Stimulated activated CD4-positive, alpha-beta T cell treated with anti-CD3 and anti-CD28 coated beads, Interleukin-15, amount 100 ng/mL, for 48 hours (primary cell): Measurements from ENCODE around the gene NCOA5.
A peak's percentile ranks its signal among the peaks of the same experiment; 100 is the strongest.
"Not testable (repeated sequence)": the region's sequence is repeated elsewhere in the genome, so short reads cannot be mapped to it uniquely, and the experiment has no call there.

Experiments used
- DNase-seq, 2 donors: peaks; one replicate each; pipeline ENCODE4 v3.0.0-alpha.2; 2020; ENCODE audit warnings: low read depth in 2 of 2

The NCOA5 gene

DNA sequence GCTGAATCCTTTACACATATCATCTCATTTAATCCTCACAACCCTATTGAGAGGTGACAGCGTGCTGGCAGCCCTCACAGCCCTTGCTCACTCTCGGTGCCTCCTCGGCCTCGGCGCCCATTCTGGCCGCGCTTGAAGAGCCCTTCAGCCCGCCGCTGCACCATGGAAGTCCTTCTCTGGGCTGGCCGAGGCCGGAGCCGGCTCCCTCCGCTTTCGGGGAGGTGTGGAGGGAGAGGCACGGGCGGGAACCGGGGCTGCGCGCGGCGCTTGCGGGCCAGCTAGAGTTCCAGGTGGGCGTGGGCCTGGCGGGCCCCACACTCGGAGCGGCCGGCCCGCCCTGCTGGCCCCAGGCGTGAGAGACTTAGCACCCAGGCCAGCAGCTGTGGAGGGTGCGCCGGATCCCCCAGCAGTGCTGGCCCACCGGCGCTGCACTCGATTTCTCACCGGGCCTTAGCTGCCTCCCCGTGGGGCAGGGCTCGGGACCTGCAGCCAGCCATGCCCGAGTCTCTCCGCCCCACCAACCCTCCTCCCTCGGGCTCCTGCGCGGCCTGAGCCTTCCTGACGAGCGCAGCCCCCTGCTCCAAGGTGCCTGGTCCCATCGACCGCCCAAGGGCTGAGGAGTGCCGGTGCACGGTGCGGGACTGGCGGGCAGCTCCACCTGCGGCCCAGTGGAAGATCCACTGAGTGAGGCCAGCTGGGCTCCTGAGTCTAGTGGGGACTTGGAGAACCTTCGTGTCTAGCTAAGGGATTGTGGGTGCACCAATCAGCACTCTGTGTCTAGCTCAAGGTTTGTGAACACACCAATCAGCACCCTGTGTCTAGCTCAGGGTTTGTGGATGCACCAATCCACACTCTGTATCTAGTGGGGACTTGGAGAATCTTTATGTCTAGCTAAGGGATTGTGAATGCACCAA lies 2.1 kb upstream of the NCOA5 start:
- DNase-seq: not testable (repeated sequence)

DNA sequence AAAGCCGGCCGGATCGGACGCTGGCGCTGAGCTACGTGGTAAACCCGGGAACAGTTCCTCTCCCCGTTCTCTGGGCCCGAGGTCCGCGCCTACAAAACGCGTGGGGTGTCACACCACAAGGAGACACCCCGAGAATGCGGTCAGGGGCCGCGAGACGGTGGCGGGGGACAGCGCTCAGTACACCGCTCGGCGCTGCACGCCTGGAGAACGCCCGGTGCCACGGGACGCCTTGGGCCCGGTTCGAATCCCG lies 670 bp downstream of the NCOA5 start:
- peak; percentile 42 to 52 for DNase-seq

DNA sequence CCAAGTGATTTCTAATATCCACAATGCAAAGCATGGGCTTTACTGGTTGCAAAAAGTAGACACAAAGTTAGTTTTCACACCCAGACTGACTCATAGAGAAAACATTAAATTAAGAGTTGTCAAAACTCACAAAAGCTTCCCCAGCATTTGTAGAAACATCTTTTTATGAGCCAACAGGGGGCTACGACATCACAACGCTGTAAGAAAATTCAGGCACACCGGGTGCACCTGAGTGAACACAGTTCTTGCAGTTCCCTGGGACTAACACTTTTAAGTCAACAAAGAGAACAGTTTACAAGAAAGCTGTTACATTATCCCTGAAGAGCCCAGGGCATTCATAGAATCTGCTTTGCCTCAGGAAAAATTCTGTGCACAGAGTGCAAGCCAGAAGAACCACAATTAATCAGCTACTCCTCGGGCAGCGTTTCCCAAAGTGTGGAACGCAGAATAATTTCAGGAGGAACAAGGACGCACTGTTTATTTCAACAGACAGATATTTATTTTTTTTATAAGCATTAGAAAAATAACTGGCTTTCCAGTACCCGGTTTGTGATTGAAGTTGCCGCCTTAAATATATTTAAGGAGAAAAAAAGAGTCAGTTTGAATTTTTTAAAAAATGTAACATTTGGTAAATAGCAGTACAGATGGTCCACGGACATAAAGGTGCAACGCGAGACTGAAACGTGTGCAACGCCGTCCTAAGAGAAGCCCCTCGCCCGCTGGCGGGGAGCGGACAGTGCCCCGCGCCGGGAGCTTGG lies 1.2 kb downstream of the NCOA5 start:
- DNase-seq: no peak

DNA sequence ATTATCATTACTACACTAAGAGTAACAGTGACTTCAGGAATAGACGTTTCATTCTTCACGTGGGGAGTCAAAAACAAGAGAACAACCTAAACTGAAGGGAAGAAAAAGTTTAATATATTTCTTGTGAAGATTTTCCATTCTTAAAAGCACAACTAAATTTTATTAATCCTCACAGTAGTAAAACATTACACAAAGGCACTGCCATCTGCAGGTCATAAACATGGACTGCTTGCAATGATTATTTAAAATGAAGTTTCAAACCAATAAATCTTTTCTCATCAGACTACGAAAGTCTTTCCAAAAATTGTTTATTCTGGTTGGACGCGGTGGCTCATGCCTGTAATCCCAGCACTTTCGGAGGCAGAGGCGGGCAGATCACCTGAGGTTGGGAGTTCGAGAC lies 2.6 kb downstream of the NCOA5 start:
- DNase-seq: no peak

DNA sequence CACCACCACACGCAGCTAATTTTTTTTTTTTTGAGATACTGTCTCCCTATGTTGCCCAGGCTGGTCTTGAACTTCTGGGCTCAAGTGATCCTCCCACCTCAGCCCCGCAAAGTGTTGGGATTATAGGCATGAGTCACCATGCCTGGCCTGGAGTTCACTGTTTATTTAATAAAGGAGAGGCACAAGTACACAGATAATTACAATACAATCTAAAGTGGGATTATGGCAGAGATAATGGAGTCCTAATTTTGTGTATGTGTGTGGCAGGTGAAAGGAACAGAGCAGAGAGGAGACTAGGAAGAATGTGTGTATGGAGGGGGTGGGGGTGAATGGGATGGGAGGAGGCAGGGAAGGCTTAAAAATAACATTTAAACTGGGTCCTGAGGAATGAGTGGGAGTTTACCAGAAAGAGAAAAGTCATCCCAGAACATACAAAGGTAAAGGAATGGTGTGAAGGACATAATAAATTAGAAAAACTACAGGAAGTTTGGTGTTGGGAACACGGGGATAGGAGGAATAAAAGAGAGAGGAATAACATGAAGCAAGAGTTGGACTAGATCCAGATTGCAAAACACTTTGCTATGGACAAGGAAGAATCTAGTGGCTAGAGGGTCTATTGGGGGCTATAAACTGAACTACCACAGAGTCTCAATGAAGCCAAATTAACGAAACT lies 4.4 kb downstream of the NCOA5 start:
- no peak for DNase-seq

DNA sequence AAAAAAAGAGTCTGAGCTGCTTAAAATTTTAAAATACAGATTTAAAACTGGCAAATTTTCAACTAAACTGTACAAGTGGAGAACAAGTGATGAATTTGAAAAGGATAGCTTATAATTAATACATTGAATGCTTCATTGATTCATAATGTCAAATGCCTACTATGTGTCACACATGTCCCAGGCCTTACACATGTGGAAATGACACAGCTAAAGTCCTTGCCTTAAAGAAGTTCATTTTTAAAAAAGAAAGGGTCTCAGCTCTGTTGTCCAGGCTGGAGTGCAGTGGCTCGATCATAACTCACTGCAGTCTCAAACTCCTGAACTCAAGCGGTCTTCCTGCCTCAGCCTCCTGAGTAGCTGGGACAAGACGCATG lies 5.0 kb downstream of the NCOA5 start:
- no peak for DNase-seq

DNA sequence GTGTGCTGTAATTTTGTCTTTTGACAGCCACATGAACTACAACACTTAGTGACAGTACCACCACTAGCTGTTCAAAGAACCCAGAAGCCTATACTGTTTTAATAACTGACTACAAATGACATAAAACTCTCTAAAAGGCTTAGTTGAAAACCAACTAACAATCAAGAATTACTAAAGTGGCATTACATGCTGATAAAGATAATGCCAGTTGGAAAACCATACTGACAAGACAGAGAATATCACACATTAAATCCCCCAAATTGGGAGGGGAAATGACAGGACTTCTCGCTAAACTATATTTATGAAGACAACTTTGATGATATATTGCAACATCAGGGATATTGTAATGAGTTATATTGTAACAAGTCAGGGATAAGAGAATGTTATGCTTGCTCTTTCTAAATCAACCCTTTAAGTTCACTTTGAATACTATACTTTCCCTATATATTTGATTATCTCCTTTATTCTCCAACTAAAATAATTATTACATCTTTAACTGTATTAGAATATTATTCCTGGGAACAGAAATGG lies 6.2 kb downstream of the NCOA5 start:
- DNase-seq: no peak

DNA sequence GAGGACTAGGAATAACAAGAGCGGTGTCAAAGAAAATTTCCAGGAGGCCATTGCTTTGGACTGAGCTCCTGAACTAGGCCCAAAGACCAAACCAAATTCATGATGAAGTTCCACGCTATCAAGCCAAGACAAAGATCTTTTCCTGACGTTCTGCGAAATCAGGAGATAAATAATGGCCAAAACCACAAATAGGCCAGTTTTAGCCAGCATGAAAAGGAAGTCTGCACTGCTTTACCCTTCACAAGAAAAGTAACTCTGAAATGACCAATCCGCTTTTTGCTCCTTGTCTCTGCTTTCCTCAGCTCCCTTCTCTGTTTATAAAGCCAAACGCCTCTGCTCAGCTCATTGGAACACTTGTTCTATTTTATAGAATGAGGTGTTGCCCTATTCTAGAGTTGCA lies 6.7 kb downstream of the NCOA5 start:
- no peak for DNase-seq

DNA sequence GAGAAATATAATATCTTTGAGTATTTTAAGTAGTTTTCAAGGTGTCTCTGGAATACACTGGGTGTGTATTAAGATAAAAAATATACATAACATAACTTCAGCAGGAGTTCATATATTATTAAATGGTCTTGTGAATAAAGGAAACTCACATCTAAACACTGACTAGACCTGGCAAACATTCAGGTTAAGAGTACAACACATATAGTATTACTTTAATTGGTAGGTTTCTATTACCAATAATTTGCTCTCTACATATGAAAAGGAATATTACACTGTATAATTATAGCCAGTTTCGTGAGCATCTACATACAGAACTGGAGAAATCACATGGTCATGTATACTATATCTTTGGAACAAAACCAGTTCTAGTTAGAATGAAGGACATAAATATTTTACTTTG lies 8.7 kb downstream of the NCOA5 start:
- no peak for DNase-seq

DNA sequence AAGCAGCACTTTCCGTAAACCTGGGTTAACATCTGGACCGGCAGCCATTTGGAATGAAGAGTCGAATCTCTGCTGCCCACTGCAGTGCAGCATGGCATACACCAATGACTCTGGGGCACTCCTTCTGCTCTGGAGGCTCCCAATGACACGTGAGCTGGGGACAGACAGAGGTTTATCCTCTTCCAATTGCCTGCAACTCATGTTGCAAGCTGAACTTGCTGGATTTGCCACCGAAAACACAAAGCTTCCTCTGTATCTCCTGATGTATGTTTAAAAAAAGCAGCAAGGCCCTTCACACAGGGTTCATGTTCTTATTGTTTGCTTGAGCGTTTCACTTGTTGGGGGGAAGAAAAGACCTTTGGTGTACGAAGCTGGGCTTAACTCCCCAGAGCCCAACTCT lies 10.8 kb downstream of the NCOA5 start:
- DNase-seq: no peak

DNA sequence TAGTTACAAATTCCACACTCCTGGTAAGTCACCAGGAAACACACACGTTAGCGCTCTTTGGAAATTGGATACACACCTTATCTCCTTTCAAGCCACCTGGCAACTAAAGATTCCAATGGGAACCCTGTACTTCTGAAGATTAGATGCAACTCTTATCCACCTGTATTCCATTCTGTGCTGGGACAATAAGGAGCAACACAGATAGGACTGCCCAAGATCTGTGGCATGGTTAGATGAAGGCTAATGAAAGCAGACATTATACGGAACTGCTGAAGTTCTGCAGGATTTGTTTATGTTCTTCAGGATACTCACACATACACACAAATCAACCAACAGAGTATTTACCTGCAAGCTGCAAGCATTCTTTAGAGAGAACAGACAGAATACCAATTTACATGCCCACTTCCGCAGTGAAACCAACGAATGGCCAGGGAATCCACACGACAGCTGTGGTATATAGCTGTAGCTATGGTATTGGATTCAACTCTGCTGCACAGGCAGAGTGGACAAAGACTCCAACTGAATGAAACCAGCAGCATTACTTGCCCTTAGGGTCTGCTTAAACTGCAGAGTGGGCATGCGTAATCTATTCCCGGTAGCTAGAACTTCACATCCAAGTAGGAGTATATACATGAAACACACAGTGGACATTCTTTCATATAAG lies 12.0 kb downstream of the NCOA5 start:
- no peak for DNase-seq

DNA sequence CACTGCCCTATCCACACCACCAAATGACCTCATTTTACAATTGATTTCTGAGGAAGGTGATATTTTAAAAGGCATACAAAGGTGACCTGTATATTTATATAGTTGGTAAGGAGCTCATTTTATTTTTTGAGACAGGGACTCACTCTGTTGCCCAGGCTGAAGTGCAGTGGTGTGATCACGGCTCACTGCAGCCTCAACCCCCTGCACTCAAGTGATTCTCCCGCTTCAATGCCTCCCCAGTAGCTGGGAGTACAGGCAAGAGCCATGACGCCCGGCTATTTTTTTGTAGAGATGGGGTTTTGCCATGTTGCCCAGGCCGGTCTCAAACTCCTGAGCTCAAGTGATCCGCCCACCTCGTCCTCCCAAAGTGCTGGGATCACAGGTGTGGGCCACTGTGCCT lies 13.0 kb downstream of the NCOA5 start:
- DNase-seq: no peak

DNA sequence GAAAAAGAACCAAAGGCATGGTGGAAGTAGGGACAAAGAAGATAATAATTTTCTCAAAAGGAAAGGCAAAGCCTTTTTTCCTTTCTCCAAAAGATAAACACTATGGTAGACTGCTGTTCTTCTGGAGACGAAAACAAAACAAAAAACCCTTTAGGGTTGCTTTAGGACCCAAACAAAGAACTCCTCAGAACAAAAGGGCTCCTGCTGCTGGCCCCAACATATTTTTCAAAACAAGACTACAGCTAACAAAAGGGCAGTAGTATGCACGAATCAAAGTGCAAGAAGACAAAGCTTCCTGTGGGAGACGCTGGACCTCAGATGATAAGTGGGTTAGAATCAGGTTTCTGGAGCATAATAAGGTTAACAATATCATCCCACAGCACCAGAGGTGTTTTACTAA lies 15.8 kb downstream of the NCOA5 start:
- DNase-seq: no peak

DNA sequence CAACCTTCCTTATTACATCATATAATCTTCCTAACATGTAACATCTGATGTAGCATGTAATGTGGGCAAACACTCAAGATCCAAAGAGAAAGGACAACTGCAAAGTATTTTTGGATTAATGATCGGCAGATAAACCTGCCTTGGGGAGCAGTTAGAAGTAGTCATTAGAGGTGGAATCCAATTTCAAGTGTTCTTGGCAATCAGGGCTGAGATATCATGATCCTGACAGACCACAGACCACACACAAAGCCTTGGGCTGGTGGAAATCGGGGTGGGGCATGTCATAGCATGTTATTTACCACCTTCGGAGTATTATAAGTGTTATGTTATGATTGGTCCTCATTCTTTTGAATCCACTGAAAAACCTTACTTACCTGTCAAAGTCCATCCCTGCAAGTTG lies 16.3 kb downstream of the NCOA5 start:
- no peak for DNase-seq

DNA sequence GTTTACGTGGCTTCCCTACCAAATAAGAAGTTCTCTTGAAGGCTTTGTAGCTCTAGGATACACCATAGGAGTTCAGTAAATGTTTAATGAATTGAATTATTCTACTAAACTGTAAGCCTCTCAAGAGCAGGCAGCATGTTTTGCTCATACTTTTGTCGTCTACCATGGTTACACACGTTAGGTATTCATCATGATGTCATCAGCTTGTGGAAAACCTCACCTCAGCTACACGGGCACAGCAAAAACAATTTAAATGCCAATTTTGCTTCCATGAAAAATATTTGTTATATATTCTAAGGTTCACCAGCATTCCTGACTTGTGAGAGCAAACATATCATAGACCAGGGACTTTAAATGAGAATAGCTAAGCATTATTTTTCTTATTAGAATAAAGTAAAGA lies 16.7 kb downstream of the NCOA5 start:
- no peak for DNase-seq

DNA sequence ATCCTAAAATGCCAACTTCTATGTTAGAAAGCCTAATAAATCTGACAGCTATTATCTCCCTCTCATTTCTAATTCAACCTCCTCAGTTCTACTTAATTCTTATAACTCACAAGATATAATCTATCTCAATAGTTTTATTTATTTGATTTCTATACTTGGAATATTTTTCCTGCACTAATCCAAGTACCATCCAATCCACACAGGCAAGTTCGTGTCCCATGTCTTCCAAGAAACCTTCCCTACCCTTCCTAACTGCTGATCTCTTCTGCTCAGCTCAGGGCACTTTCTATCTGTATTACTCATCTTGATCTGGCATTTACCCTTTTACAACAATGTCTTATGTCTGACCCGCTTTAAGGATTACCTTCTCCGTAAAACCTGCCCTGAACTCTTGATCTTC lies 18.2 kb downstream of the NCOA5 start:
- DNase-seq: no peak

DNA sequence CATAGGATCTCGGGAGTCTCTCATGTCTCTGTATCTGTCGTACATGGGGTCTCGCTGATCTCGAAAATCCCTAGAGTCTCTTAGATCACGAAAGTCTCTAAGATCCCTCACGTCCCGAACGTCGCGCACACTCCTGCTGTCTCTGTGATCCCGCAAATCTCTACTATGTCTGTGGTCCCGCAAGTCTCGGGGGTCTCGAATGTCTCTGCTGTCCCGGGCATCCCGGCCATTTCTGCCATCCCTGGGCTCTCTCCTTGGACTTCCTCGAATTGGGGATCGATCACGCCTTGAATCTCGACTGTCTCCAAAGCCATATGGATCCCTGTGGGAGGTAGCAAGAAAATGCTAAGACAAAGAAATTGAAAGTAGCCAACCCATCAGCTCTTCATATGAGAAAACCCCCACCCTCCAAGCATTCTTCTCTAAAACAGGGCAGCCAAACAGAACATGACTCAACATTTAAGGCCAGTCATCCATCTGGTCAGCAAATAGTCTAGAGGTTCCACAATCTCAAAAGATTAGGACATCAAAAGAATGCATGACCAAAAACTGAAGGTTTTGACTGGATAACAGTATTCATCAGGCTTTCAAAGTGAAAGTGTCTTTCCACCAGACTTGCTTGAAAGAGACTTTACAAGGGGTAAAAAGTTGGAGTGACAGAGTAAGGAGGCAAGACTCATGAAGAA lies 19.4 kb downstream of the NCOA5 start:
- DNase-seq: no peak

DNA sequence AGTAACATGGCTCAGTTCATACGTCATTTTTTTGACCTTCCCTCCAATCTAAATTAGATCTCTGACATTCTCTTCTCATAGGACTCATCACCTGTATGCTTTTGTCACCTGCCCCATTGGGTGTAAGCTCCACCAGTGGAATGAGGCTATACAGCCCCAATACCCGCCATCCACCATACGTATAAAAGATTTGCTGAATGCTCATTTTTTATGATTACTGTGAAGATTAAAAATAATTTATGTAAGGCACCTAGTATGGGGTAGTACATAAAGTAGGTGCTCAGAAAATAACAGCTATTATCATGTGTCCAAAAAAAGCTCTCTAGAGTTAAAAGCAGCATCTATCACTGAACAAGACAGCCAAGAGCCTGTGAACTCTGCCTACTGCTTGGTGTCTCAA lies 24.1 kb downstream of the NCOA5 start:
- DNase-seq: no peak

DNA sequence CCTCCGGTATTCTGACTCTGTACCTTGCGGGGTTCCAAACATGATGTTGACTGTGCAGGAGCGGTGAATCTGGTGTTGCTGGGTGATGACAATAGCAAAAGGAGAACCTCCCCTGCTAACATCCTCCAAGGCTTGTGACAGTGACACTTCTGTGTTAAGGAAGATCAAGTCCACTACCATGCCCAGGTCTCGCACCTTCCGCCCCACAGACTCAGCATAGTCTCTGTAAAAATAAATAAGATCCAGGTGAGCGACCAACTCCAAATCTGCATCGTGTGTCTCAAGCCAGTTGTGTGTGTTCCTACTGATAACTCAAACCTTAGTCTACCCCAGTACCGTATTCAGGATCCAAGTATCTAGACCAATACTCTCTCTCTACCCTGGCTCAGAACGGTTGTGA lies 24.8 kb downstream of the NCOA5 start:
- DNase-seq: no peak

DNA sequence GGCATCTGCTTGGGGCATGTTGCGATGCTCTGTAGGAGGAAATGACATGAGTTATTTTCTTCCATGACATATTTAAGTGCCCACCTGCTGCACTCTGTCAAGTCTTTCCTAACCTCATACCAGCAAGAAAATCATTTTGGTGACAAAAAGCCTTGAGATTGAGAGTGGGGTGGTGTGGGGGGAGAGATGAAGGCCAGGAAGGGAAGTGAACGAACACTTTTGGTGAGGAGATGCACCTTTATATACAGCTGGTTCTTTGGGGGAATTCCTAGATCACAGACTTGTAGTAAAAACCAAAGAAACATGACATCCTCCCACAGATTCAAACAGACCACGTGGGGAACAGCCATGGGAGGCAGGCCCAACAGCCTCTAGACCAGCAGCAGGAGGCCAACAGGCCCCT lies 26.1 kb downstream of the NCOA5 start:
- no peak for DNase-seq

DNA sequence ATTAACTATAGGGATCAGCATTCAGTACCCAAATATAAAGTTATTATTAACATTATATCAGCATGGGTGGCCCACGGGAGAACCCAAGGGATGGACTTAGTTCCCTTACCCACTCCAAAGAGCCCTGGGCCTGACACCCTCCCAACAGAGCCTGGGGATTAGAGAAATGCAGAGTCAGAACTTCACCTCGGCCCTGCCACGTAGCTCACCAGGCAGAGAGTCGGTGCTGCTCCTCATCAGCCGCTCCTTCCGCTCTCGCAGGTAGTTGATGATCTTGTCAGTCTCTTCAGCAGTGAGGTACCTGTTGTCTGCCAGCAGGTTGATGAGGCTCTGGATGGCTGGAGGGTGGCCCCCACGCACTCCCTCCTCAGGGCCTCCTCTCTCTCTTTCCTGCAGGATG lies 26.6 kb downstream of the NCOA5 start:
- no peak for DNase-seq

DNA sequence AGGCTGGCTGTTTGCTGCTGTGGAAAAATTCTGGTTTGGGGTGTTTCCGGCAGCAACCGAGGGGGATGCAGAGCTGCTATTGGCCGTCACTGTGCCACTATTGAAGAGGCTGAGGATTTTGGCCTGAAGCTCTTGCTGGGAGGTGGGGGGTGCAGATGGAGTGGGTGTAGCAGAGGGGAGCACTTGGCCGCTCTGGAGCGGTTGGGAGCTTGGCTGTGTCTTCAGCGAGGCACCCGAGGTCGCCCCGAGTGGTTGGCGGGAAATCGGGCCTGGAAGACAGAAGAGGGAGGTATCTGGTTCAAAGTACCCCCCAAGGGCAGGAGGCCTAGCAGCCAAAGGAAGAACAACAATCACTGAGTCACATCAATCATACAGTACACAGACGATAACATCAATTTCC lies 27.1 kb downstream of the NCOA5 start:
- DNase-seq: no peak
